ENCODE data around the gene SPOCK3. TPM values are rescaled to one million over a fixed set of nuclear protein-coding genes. Genes with fewer than 3 reads are reported as not detected.

Gene SPOCK3
- total RNA-seq: 0.43 and 1.5 TPM in 2 replicates

GRCh38 chr4:167234316-167234881 is at the start of gene SPOCK3:
SPOCK3 (minus strand) TSS chr4:167234494.

All from smooth muscle cell of bladder (primary cell).